HL-60 (cell line): ENCODE measurements around the gene SLC39A9.

Experiments
- DNase-seq, 2 experiments: peaks; one replicate each; pipeline ENCODE4 v3.0.0-alpha.2; 2010 to 2020; ENCODE audit warnings: low read depth in 1 of 2, low spot score in 1 of 2
- H3K27ac ChIP-seq: fragments of 250-450 bp; sonication (Bioruptor Pico); replicated peaks from 2 replicates; pipeline ENCODE4 v1.5.1; 2020; ENCODE audit warnings: mild to moderate bottlenecking, moderate library complexity
- H3K27me3 ChIP-seq: fragments of 250-450 bp; sonication (Bioruptor Pico); 2 replicates; pipeline ENCODE4 v1.5.1; 2021; ENCODE audit warnings: mild to moderate bottlenecking, moderate library complexity; ENCODE audit not compliant: insufficient read depth, poor library complexity, severe bottlenecking
- H3K4me3 ChIP-seq: replicated peaks from 2 replicates; pipeline ENCODE4 v1.5.1; 2011; ENCODE audit warnings: mild to moderate bottlenecking, control low read depth, low read length; ENCODE audit not compliant: insufficient read depth
- GABPA ChIP-seq: IDR thresholded peaks from 2 replicates; pipeline ENCODE4 v1.6.1; 2012; ENCODE audit warnings: low read depth
- POLR2AphosphoS5 ChIP-seq: IDR thresholded peaks from 2 replicates; pipeline ENCODE4 v1.6.1; 2012; ENCODE audit warnings: low read depth
- SPI1 ChIP-seq: IDR thresholded peaks from 2 replicates; pipeline ENCODE4 v1.6.1; 2012; ENCODE audit warnings: low read depth, mild to moderate bottlenecking, borderline replicate concordance
- TF ChIP-seq, protein P1 (sequence below): IDR thresholded peaks from one replicate; pipeline ENCODE4 v1.5.1; 2011; ENCODE audit warnings: low read length, control low read depth, inconsistent platforms; ENCODE audit not compliant: insufficient read depth
- TF ChIP-seq, protein P2 (sequence below): IDR thresholded peaks from 2 replicates; pipeline ENCODE4 v1.6.1; 2012; ENCODE audit warnings: low read depth; ENCODE audit not compliant: insufficient replicate concordance

The SLC39A9 gene

DNA sequence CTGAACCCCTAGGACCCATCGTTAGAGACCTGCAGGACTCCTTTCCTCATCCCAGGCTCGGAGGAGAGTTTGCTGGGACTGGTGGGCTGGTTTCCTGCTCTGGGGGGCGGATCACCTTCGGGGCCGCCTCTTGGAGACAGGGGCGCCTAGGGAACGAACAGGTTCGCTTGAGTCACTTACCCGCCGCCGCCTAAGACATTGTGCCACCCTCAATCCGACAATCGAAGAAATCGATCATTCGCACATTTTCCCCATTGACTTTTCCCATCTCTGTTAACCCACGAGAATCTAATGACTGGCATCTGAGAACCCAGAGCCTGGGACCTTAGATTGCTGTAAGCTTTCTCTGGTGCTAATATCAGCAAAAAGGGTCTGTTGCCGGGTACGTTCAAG, 322 bp downstream of the SLC39A9 start:
- no peak for DNase-seq
- Histone ChIP-seq H3K27me3 (no peaks in the 10 kb centered on the region), H3K27ac (peak overlapping the region; percentile 93), H3K4me3 (peak overlapping the region; percentile 77)
- TF ChIP-seq SPI1 (no peak), POLR2AphosphoS5 (no peak), GABPA (no peak)
- TF ChIP-seq, protein P1, sequence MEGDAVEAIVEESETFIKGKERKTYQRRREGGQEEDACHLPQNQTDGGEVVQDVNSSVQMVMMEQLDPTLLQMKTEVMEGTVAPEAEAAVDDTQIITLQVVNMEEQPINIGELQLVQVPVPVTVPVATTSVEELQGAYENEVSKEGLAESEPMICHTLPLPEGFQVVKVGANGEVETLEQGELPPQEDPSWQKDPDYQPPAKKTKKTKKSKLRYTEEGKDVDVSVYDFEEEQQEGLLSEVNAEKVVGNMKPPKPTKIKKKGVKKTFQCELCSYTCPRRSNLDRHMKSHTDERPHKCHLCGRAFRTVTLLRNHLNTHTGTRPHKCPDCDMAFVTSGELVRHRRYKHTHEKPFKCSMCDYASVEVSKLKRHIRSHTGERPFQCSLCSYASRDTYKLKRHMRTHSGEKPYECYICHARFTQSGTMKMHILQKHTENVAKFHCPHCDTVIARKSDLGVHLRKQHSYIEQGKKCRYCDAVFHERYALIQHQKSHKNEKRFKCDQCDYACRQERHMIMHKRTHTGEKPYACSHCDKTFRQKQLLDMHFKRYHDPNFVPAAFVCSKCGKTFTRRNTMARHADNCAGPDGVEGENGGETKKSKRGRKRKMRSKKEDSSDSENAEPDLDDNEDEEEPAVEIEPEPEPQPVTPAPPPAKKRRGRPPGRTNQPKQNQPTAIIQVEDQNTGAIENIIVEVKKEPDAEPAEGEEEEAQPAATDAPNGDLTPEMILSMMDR = no peak
- TF ChIP-seq, protein P2, sequence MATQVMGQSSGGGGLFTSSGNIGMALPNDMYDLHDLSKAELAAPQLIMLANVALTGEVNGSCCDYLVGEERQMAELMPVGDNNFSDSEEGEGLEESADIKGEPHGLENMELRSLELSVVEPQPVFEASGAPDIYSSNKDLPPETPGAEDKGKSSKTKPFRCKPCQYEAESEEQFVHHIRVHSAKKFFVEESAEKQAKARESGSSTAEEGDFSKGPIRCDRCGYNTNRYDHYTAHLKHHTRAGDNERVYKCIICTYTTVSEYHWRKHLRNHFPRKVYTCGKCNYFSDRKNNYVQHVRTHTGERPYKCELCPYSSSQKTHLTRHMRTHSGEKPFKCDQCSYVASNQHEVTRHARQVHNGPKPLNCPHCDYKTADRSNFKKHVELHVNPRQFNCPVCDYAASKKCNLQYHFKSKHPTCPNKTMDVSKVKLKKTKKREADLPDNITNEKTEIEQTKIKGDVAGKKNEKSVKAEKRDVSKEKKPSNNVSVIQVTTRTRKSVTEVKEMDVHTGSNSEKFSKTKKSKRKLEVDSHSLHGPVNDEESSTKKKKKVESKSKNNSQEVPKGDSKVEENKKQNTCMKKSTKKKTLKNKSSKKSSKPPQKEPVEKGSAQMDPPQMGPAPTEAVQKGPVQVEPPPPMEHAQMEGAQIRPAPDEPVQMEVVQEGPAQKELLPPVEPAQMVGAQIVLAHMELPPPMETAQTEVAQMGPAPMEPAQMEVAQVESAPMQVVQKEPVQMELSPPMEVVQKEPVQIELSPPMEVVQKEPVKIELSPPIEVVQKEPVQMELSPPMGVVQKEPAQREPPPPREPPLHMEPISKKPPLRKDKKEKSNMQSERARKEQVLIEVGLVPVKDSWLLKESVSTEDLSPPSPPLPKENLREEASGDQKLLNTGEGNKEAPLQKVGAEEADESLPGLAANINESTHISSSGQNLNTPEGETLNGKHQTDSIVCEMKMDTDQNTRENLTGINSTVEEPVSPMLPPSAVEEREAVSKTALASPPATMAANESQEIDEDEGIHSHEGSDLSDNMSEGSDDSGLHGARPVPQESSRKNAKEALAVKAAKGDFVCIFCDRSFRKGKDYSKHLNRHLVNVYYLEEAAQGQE = no peak

GRCh38 chr14:69399750-69400149, 1.3 kb downstream of the SLC39A9 start:
- TF ChIP-seq, protein P1 = no peak
- TF ChIP-seq GABPA (no peak), SPI1 (no peak), POLR2AphosphoS5 (no peak)
- TF ChIP-seq, protein P2 = no peak
- peak overlapping the region; percentile 93; the same call in 1 of the 2 replicates for H3K27ac ChIP-seq
- DNase-seq = no peak
- H3K27me3 ChIP-seq = no peaks in the 10 kb centered on the region
- peak overlapping the region; percentile 77 for H3K4me3 ChIP-seq

DNA sequence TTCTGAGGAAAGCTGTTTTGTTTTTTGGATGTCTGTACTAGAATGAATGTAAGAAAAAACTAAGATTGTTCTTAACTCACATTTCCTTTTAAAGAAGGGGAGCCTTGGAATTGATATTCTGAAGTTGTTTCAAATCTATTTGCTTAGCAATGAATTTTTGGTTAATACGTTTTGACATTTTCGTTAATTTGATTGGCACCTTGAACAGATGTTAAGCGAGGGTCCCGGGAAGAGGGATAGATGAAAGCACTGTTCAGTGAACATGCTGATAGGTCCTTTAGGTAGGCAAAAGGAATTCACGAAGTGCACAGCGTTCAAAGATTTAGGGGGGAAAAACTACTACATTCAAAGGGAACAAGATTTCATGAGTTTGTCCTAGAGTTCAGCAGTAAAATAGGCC, 1.7 kb downstream of the SLC39A9 start:
- DNase-seq = no peak
- Histone ChIP-seq H3K4me3 (peak overlapping the region; percentile 77), H3K27me3 (no peaks in the 10 kb centered on the region), H3K27ac (no peak overlapping the region)
- no peak for TF ChIP-seq GABPA
- no peak for TF ChIP-seq SPI1
- TF ChIP-seq POLR2AphosphoS5 = no peak
- TF ChIP-seq, protein P2 = no peak
- TF ChIP-seq, protein P1 = no peak
